GM18508 (cell line): Measurements from ENCODE around the gene CATSPER4.

ENCODE experiments used
- ATAC-seq: cut with Tn5 transposase; IDR thresholded peaks from one replicate; pipeline ENCODE4 v1.9.1; 2021; ENCODE audit warnings: moderate number of reproducible peaks; ENCODE audit not compliant: insufficient read depth, unreplicated experiment

The CATSPER4 gene

DNA sequence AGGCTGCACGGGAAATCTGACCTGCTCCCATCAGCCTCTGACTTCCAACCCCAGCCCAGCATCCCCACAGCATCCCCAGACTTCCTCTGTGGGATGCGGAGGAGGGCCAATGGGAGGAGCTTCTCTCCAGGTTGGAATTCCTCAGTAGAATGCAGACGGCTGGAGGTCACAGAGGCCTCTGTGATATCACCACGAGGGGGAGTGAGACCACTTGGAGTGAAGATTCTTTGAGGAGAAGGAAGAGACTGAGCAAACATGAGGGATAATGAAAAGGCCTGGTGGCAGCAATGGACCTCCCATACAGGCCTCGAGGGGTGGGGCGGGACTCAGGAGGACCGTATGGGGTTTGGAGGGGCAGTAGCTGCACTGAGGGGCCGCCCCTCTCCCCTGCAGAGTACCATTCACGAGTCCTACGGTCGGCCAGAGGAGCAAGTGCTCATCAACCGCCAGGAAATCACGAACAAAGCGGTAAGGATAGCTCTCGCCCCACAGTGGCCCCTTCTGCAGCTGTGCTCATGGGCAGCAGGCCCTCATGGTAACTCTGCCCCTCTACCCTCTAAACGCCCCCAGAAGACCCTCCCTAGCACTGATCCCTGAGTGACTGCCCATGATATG lies at the start of gene CATSPER4:
TSS of gene CATSPER4 (plus strand) at position 230 of the 615 bp plus-strand sequence. CDS start at position 256, 26 bp downstream.
- ATAC-seq, result no peak

DNA sequence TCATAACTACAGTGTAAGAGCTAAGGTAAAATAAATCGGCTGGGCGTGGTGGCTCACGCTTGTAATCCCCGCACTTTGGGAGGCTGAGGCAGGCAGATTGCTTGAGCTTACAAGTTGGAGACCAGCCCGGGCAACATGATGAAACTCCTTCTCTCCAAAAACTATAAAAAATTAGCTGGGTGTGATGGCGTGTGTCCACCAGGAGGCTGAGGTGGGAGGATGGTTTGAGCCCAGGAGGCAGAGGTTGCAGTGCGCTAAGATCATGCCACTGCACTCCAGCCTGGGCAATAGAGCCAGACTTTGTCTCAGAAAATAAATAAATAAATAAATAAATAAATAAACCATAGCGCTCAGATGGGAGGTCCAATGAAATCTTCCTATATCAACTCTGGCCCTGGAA lies 48.2 kb upstream of the CATSPER4 start:
- ATAC-seq, result no peak

DNA sequence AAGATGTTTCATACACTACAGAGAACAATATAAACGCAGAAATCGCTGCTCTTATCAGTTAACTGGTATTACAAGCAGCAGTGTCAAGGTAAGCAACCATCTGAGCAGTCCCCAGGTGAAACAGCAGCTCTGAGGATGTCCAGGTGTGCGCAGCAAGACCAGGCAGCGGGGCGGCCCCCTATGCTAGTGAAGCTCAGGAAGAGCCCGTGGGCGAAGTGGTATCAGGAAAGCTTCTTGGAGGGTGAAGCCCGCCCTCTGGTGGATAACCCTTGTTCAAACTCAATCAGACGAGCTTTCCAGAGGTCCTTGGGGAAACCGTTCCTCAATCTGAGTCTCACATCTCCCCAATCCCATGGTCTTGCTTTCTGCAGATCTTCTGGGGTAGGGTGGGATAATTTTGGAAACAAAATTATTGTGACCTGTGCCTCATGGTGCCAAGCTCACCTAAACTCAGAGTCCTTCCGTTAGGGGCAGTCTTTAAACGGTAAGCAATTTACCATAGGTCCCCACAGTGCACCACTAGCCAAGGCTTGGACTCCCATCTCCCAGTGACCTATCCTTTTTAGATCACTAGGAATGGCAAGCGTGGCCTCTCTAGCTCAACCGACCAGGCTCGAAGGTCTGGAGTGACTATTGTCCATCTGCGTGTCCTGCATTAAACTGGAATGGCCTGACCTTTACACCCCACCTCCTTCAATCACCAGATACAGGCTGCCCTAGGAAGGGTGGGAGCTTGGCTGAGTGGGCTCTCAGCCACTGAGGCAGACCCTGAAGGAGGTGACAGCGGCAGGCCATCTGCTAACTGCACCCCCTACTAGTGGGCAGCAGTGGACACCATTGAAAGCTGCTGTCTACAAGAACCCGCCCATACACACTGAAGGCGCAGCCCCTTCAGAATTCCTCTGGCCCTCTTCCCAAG lies 45.1 kb upstream of the CATSPER4 start:
- no peak for ATAC-seq

DNA sequence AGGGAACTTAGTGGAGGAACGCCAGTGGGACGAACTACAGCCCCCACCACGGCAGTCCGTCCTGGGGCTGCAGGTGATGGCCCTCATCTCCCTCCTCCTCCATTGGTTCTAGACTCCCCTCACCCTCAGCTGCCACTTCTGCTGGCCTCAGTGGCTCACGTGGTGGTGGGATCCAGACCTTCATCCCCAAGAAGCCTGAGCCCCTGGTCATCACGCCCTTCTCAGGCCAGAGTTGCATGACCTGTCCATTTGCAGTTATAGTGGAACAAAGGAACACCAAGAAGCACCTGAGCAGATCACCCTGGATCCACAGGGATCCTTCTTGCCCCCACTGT lies 44.5 kb upstream of the CATSPER4 start:
- no peak for ATAC-seq

DNA sequence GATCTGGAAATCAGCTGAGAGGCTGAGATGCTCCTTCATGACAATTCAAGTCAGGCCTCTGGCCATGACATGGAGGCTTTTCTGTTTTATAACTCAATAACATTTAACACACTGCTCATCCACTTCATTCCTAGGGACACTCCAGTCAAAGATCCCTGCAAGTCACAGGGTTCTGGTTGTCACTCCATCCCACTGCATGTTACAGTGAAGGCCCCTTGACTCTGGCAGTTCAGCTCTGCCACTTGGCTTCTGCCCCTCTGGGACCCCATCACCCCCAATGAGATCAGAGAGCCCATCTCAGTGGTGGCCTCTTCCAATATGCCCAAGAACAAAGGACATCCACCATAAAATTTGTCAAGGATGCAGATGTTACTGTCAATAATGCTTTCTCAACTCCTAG lies 41.5 kb upstream of the CATSPER4 start:
- no peak for ATAC-seq

DNA sequence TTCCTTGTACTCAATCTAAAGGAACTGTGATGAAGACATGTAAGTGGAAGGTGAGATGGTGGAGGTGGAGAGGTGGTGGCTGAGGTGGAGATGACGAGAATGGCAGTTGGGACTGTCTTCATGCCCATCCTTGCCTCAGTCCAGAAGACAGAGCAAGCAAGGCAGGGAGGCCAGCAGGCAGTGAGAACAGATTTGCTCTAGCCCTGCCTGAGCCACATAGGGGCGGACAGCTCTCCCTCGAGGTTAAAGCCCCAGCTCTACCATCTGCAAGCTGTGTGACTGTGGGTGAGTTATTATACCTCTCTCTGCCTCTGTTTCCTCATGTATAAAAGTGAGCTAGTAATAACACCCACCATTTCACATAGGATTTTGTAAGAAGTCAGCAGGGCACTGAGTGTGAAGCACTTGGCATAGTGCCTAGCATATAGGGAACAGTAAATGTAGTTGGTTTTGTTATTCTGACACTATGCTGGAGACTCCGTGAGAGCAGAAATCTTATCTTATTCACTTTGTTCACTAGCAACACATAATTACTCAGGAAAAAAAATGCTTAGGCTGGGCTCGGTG lies 36.4 kb upstream of the CATSPER4 start:
- no peak for ATAC-seq

DNA sequence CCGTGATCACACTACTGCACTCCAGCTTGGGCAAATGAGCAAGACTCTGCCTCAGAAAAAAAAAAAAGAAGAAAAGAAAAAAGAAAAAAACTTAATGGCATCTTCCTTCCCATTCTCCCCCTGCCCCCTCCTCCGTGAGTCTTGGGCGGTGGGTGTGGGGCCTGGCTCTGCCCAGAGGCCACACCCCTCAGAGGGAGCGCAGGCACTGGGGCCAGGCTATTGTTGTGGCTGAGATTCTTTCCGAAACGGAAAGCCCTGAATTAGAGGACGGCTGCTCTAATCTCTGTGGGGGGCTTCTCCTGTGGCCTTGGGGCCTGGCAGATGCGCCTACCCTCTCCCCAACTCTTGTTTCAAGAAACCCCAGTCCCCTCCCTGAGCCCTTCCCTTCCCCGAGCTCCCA lies 35.7 kb upstream of the CATSPER4 start:
- no peak for ATAC-seq

DNA sequence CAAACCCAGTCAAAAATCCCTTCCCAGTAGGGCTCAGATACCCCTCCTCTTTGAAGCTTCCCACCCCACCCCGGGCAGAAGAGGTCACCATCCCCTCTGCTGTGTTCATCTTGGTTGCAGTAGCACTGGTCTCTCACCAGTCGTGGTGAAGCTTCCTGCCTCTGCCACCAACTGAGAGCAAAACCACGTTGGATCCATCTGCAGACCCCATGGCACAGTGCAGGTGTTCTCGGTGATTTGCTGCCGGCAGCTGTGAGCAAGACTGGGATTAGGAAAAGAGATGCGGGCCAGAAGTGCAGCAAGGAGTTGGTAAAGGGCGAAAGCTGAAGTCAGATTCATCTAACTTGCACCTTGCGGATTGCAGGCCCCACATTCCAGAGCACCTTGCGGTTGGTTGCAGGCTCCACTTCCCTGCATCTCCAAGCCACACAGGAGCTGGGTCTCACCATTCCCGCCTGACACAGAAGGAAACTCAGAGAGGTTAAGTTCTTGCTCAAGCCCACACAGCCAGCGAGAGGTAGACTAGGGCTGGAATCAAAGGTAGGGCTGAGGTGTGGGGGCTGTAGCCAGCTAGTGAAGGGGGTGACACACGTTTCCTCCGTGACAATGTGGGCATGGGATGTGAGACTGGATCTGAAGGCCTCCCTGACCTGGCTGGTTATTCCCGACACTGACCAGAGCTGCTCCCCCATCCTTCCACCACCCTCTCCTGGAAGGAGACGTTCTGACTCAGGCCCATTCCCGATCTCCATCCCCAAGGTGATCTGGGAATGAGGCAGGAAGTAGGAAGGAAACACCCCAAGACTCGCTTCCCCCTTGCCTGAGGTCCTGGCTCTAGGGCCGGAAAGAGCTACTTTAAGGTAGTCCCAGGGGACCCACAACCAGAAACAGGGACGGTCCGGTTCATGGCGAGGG lies 34.8 kb upstream of the CATSPER4 start:
- ATAC-seq, result no peak

DNA sequence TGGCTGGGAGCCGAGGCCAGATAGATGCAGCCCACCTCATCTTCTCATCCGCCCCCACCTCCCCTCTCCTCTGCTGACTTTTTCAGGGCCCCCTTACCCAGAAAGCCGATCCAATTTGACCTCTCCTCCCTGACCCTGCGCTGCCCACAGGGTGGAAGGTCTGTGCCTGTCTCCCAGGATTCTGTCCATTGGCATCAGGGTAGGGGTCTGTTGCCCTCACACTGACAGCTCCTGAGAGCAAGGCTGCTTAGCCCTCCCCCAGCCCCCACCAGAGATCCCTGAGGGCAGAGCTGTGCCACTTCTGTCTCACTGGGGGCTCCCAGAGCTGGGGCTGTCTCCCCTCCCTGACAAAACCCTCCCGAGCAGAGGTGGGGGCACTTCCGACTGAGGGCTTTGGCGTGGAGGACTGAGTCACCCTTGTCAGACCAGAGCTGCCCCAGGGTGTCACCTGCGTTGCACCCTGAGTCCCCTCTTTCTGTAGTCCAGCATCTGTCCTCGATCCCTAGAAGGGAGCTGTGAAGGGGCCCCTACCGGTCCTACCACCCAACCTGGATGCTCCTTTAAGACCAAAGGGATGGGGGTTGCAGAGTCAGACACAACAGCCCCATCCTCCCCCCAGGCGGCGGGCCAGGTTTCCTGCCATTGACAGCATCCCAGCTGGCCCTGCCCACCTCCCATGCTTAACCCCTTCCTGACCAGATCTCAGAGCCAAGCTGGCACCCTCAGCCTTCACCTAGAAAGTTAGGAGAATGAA lies 33.9 kb upstream of the CATSPER4 start:
- ATAC-seq, result no peak

DNA sequence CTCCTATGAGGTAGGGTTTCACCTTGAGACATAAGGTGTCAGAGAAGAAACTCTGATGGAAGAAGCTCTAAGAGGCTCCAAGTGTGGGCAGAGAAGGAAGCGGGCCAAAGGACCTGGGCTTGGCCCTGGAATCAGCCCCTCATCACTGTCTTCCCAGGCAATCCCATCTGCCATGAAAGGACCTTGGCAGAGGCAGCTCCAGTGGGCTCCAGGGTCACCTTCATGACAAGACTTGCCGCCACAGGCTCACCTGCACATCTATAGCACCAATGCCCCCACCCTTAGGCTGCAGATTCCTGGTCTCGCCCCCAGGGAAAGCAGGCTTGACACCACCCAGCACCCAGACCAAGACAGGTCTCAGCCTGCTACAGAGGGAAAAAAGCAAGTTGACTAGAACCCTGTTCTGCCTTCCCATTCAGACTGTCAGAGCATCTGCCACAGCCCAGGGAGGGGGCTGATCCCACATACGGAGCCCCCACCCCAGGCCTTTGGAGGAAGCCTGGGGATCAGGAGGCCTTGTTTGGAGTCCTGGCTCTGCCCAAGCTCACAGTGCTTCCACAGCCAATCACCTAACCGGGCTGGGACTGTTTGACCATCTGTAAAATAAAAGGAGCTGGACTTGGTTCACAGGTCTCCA lies 32.0 kb upstream of the CATSPER4 start:
- no peak for ATAC-seq

DNA sequence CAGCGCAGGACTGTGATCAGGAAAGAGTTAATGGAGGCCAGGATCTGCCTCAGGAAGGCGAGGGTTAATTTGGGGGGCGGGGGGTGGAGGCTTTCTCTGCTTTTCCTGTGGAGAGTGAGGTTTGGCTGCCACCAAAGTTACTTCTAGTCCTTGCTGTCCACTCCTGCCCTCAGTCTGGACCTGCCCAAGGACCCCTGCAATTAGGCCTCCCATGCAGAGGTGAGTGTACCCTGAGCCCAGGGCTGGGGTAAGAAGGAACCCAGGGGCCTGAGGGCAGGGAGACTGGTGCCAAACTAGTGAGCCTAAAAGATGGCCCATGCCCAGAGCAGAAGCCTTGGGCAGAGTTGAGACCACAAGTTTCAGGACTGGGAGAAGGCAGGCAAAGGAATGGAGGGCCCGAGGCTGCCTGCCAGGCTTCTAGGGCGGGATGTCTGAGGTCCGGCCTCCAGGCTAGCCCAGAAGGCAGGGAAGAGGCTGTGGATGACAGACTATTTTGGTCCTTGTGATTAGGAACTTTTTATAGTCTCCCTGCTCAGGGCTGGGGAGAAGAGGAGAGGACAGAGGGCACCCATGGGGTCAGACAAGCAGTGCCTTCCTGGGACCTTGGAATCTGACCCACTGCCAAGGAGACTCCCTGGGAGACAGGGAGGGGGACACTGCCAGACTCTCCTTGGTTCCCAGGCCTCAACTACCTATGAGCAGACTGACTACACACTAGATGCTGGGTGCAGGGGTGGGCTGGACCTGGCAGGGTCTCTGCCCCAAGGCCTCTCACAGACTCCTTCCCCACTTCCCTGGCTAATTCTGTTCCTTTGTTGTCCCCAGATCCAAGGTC lies 31.3 kb upstream of the CATSPER4 start, which contains the start of gene FAM110D:
TSS of gene FAM110D (plus strand) at position 172 of the 835 bp plus-strand sequence. CDS start 2,213 bp downstream, outside the sequence.
- no peak for ATAC-seq

DNA sequence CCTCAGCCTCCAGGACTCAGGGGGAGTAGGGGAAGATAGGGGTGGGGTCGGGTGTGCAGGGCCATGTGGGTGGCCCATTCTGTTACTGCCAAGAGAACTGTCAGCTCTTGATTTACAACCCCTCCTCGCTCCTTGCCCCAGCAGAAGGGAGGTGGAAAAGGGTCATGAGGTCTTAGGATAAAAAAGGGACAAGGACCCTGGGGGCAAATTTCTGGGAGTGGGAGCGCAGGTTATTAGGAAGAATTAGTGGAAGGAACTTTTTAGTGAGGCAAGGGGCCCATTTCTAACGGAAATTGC lies 30.7 kb upstream of the CATSPER4 start:
- ATAC-seq, result no peak

DNA sequence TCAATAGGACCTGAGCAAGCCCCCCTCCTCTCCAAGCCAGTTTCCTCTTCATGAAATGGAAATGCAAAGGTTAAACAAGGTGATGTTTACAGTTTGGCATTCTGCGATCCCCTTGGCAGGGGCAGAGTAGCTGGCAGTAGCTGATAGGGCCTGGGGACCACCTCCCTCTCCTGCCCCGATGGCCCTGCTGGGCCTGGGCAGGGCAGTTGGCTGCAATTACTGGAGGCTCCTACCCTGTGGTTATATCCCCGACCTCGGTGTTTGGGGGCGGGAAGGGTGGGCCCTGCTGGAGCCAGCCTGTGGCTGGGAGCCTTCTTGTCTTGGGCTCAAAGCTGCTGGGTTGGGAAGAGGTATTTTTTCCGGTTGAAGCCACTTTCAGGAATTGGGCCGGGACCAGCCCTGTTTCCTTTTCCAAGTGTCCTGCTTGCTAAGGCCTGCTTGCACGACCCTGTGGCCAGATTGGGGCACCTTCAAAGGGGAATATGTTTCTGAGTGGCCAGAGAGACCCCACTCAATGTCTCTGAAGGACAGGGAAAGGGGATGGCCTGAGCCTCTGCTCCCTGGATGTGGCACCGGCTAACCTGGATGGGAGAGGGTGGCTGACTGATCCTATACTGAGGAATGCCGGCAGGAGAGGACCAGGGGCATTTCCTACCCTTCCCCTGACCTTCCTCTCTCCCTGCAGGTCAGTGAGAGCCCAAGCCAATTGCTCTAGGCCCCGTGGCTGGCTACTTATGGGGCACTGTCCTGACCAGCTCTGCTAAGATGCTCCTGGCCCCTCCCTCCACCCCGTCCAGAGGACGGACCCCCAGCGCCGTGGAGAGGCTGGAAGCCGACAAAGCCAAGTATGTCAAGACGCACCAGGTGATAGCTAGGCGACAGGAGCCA lies 29.6 kb upstream of the CATSPER4 start:
- ATAC-seq, result no peak

DNA sequence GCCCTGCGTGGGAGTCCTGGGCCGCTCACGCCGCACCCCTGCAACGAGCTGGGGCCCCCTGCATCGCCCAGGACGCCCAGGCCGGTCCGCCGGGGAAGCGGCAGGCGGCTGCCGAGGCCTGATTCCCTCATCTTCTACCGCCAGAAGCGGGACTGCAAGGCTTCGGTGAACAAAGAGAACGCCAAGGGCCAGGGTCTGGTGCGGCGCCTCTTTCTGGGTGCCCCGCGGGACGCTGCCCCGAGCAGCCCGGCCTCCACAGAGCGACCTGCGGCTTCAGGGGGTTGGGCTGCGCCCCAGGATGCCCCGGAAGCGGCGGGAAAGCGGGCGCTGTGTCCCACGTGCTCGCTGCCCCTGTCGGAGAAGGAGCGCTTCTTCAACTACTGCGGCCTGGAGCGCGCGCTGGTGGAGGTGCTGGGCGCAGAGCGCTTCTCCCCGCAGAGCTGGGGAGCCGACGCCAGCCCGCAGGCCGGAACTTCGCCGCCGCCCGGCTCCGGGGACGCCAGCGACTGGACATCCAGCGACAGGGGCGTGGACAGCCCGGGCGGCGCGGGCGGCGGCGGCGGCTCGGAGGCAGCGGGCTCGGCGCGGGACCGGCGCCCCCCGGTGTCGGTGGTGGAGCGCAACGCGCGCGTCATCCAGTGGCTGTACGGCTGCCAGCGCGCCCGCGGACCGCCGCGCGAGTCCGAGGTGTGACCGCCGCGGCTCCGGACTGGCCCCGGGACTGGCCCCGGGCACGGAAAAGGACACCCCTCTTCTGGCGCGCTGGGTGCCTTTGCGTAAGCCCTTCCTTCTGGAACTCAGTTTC lies 28.8 kb upstream of the CATSPER4 start:
- ATAC-seq, result no peak

DNA sequence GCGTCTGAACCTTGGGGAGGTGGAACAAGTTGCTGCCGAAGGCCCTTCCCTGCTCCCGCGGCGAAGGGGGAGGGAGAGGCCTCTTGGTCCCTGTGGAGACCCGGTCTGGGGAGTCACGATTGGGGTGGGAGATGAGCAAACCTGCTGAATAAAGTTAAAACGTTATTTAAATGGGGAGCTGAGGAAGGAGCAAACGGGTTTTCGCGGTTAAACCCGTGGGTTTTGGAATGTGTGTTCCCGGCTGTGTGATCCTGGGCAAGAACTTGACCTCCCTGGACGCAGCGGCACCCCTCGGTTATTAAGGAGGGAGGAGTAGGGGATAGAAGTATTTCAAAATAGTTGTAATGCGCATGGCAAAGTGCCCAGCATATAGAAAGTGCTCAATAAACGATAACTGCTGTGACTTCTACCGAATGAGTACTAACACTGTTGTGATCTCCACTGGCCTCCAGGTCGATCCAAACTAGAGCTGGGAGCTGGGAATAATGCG lies 28.1 kb upstream of the CATSPER4 start:
- ATAC-seq, result no peak

DNA sequence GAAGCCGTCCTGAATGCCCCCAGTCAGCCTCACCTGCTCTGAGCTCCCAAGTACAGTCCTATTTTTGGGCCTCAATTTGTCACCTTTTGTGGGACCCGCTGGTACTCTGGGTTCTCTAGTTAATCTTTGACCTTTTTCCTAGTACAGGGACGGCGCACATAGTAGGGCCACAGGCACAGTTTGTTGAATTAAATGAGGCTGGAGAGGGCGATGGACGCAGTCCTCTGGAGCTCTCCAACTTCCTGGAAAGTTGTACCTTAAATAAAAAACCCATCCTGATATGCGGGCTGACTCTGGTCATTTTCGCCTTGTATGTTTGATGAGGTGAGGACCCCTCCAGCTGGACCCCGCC lies 26.7 kb upstream of the CATSPER4 start:
- ATAC-seq, result no peak
